ENCODE results near the gene KREMEN2.

DNA sequence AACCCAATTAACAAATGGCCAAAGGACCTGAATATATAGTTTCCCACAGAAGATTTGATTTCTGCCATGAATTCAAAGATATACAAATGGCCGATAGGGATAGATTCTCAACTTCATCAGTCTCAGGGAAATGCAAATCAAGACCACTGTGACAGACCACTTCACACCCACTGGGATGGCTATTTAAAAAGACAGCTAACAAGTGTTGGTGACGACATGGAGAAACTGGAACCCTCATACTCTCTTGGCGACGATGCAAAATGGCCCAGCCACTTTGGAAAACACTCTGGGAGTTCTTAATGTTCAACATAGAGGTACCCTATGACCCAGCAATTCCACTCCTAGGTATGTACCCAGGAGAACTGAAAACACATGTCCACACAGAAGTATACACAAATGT, 17.4 kb upstream of the KREMEN2 start:
- TF ChIP-seq MAZ (IDR thresholded peaks at IDR 0.05; ENCODE audit: borderline replicate concordance, low read depth, low read length) (no peak), RAD21 (IDR thresholded peaks at IDR 0.05; ENCODE audit: low read length) (no peak), POLR2A (IDR thresholded peaks at IDR 0.05; ENCODE audit: low read depth, low read length) (no peak), RFX5 (IDR thresholded peaks at IDR 0.05; ENCODE audit: low read depth, low read length) (no peak), NFE2L2 (IDR thresholded peaks at IDR 0.05; ENCODE audit: low read depth, low read length) (no peak), MXI1 (IDR thresholded peaks at IDR 0.05; ENCODE audit: borderline replicate concordance, low read depth, low read length) (no peak), SMC3 (IDR thresholded peaks at IDR 0.05; ENCODE audit: low read depth, low read length) (no peak), RCOR1 (IDR thresholded peaks at IDR 0.05; ENCODE audit: insufficient replicate concordance, low read length) (no peak), BHLHE40 (IDR thresholded peaks at IDR 0.05; ENCODE audit: low read depth, low read length) (no peak), CEBPB (IDR thresholded peaks at IDR 0.05; ENCODE audit: low read depth, low read length) (no peak)
- TF ChIP-seq, protein P1, sequence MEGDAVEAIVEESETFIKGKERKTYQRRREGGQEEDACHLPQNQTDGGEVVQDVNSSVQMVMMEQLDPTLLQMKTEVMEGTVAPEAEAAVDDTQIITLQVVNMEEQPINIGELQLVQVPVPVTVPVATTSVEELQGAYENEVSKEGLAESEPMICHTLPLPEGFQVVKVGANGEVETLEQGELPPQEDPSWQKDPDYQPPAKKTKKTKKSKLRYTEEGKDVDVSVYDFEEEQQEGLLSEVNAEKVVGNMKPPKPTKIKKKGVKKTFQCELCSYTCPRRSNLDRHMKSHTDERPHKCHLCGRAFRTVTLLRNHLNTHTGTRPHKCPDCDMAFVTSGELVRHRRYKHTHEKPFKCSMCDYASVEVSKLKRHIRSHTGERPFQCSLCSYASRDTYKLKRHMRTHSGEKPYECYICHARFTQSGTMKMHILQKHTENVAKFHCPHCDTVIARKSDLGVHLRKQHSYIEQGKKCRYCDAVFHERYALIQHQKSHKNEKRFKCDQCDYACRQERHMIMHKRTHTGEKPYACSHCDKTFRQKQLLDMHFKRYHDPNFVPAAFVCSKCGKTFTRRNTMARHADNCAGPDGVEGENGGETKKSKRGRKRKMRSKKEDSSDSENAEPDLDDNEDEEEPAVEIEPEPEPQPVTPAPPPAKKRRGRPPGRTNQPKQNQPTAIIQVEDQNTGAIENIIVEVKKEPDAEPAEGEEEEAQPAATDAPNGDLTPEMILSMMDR (conservative IDR thresholded peaks at IDR 0.05; ENCODE audit: low read depth, low read length): no peak
- TF ChIP-seq, protein P2, sequence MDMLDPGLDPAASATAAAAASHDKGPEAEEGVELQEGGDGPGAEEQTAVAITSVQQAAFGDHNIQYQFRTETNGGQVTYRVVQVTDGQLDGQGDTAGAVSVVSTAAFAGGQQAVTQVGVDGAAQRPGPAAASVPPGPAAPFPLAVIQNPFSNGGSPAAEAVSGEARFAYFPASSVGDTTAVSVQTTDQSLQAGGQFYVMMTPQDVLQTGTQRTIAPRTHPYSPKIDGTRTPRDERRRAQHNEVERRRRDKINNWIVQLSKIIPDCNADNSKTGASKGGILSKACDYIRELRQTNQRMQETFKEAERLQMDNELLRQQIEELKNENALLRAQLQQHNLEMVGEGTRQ (IDR thresholded peaks at IDR 0.05; ENCODE audit: low read depth, low read length): no peak
